ENCODE measurements around the gene PPP2R3C. TPM values are rescaled to one million over a fixed set of nuclear protein-coding genes. Genes with fewer than 3 reads are reported as not detected.

Gene PPP2R3C
- total RNA-seq, result 7.7 and 18.3 TPM in 2 replicates

DNA sequence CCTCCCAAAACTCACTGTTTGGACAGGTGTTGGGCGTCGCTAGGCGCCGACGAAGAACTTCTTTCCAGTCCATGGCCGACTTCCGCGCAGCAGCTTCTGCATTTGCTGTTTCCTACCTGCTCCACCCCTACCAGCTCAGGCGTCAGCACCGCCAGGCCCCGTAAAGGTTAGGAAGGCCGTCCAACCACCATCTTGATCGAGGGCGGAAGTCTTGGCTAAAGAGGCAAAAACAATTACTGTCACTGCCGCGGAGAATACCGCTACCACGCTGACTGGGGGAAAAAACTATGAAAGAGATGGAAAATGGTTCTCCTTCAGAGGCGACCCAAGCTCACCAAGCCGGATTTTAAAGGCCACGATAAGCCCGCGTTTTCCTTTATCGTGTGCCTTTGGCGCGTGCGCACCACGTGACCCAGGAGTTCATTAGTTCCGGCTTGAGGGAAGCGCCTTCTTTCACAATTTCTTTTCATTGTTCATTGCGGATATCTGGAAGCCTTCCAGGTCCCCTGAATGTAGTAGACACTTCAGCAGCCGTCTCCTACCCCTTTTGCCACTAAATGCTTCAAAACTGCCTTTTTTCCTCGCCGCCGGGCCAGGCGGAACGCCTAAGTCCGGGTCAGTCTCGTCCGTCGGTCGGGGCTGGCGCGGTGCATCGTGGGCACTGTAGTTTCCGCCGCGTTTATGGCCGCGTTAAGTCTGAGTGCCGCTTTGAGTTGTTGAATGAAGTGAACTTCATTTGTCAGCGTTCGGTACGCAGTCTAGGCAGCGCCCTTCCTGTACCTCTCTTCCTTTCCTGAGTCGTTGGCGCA lies at the start of gene PPP2R3C, which contains the start of gene PRORP:
PPP2R3C (minus strand) TSS at position 104 of the 809 bp plus-strand sequence; CDS start at position 73, 31 bp downstream.
PRORP (plus strand) TSS at position 666 of the 809 bp plus-strand sequence. CDS start 694 bp downstream, outside the sequence.

DNA sequence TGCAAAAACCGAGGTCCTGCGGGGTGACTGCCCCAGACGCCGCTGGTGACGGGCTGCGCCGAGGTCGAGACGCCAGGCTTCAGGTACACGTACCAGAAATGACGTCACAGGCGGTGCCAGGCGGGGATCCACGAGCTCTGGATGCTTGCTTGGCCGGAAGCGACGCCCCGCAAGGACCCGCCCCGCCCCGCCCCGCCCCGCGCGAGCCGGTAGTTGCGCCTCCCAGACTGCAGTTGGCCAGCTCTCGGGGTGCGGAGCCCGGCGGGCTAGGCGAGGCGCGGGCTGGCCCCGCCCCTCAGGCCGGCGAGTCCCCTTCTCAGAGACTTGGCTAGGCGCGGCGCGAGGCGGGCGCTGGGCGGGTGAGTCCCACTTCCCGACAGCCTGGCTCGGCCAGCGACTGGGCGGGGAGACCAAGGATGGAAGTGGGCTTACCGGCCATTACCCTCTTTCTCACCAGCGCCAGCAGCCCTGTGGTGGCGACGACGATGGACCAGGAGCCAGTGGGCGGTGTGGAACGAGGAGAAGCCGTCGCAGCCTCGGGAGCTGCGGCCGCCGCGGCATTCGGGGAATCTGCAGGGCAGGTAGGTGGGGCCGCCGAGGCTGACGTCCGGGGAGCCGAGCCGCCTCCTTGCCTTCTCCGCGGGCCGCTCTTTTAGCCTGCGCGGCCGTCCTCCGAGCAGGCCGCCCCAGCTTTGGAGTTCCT lies 75.6 kb downstream of the PPP2R3C start, which contains the start of gene FAM177A1:
FAM177A1 (plus strand) TSS at position 225 of the 703 bp plus-strand sequence; CDS start at position 417, 192 bp downstream.

Other genes with a start within 250 kb of the PPP2R3C start
- 22.4 and 26.1 TPM in 2 replicates for gene BAZ1A, start 246.6 kb downstream of the PPP2R3C start, total RNA-seq
- gene SRP54, start 139.0 kb downstream of the PPP2R3C start, total RNA-seq, result 31.3 and 34.4 TPM in 2 replicates
- gene FAM177A1, start 75.7 kb downstream of the PPP2R3C start, total RNA-seq, result 27.9 and 39.6 TPM in 2 replicates
- 30.3 and 39.1 TPM in 2 replicates for gene PRORP, start 562 bp upstream of the PPP2R3C start, total RNA-seq
- gene PSMA6, start 170.4 kb upstream of the PPP2R3C start, total RNA-seq, result 122 and 187 TPM in 2 replicates

Measured in mesangial cell (primary cell).